ENCODE data around the gene CNTNAP2.
"Not testable (repeated sequence)": the region's sequence is repeated elsewhere in the genome, so short reads cannot be mapped to it uniquely, and the experiment has no call there.

The CNTNAP2 gene

DNA sequence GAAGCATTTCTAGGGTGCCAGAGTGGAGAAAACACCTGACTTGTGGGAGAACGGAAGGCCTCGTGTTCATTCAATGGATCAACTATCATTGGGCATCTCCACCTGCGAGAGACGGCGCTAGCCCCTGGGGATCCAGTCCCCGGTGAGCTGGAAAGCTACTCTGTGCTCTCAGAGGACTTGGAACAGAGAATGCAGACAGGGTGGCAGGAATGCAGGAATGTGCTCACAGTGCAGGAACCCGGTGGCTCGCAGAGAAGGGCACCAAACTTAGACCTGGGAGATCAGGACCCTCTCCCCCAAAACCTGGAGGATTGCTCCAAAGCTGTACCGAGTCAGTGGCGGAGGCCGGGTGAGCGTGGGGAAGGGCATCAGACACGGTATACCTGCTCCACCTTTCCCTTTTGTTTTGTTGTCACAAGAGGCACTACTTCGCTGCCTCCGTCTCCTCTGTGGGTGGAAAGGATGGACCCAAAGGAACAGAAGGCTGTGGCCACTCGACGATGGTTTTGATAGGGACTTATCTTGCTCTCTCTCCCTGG, 1905.0 kb downstream of the CNTNAP2 start:
- no peak for DNase-seq (ENCODE audit: low read depth in 2 of 2)

DNA sequence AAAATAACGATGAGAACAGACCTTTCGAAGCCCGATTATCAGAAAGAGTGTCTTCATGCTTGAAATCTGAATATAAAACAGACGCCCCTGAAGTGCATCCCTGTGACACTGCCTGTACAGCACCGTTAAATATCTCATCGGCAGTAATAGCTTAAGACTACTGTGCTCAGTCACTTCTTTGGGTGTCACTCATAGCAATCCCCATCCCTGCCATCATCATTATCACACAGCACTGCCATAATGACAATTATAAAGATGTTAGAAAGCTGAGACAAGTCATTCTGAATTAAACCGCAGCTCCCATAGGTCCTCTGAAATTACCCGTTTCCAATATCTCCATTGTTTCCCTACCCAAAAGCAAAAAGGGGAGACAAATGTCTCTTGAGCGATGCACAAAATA, 1906.2 kb downstream of the CNTNAP2 start:
- DNase-seq (ENCODE audit: low read depth in 2 of 2): no peak

DNA sequence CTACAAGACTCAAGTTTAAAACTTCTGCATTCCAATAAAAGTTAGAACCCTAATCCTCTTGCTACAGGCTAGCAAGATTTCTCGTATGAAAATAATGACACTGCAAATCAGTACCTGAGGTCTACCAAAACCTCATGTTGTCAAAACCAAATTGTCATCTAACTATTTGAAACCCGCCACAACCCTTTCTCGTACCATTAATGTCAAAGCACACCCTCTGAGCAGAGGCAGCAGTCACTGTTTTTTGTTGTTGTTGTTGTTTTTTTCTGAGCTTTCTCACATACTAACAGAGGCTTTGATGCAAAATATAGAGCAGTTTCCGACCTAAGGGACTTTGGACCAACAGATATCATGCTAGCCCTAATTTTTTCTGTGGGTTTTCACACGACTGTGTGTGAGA, 1910.1 kb downstream of the CNTNAP2 start:
- DNase-seq (ENCODE audit: low read depth in 2 of 2): no peak

DNA sequence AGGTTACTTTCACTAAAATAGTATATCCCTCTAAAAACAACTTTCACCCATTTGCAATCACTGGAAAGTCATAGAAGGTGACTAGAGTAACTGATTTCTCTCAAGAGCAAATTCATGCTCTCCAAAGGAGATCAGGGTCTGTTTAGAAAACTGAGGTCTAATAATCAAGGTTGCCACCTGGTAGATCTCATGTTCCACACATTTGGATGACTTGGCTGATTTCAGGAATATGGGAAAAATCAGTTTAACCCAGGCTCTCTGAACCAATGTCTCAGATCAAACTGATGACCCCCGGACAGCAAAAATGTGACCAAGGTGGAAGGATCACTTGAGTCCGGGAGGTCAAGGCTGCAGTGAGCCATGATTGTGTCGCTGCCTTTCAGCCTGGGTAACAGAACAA, 1911.6 kb downstream of the CNTNAP2 start:
- no peak for DNase-seq (ENCODE audit: low read depth in 2 of 2)

DNA sequence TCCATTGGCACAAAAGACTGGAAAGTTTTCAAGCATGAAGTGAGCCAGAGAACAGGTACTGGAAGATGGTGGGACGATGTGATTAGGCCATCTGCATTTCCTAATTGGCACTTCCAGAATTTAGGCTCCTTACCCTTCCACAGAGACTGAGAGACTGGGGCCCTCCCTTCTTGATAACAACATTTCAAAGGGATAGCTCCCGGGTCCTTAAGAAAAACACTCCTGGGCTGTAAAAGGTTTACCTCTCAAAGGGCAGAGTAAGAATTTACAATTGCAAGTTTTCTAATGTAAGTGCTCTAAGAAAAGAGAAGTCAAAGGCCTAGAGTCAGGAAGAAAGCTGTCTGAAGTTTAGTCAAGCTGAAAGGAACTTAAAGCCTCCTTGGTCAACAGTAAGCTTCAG, 1914.4 kb downstream of the CNTNAP2 start:
- no peak for DNase-seq (ENCODE audit: low read depth in 2 of 2)

DNA sequence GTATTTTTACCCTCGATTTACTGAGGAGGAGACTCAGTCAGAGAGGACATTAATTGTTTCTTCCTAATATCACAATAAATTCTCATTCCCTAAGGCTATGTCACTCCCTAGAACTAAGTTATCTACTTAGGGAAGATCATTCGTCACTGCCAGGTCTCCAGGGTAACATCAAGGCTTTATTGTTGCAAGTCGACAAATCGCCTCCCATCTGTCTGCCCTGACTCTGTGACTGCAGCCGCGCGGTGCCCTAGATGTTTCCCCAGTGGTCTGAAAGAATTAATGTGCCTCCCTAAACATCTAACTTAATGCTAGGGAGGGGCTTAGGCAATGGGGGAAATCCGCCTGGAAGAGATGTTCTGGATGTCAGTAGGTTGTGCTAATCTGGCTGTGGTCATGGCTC, 1915.2 kb downstream of the CNTNAP2 start:
- no peak for DNase-seq (ENCODE audit: low read depth in 2 of 2)

DNA sequence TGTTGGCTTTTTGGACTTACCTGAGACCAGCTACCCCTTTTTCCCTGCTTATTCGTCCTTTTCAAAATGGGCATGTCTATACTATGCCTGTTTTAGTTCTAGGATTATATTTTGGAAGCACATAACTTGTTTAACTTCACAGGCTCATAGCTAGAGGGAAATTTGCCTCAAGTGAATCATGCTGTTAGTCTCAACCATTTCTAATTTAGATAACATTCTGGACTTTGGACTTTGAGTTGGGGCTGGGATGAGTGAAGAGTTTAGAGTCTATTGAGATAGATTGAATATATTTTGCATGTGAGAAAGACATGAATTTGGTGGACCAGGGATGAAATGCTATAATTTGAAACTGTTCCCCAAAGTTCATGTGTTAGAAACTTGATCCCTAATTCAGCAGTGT, 1919.3 kb downstream of the CNTNAP2 start:
- DNase-seq (ENCODE audit: low read depth in 2 of 2): no peak

DNA sequence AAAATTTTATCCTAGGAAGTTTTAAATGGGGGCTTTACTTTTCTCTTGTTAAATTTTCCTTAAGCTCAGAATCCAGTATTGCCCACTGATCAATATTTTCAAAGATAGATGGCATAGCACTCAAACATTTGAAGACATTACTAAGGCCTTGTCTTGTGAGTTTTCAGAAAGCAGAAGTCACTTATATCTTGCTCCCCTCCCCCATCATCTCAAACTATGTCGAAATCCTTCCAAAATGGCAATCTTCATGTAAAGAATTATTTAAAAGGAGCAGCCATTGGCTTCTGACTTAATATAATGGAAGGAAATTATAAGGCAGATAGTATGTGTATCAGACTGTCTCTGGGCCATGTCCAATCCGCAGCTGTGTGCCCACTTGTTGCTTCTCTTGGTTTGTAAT, 1920.4 kb downstream of the CNTNAP2 start:
- DNase-seq (ENCODE audit: low read depth in 2 of 2): no peak

DNA sequence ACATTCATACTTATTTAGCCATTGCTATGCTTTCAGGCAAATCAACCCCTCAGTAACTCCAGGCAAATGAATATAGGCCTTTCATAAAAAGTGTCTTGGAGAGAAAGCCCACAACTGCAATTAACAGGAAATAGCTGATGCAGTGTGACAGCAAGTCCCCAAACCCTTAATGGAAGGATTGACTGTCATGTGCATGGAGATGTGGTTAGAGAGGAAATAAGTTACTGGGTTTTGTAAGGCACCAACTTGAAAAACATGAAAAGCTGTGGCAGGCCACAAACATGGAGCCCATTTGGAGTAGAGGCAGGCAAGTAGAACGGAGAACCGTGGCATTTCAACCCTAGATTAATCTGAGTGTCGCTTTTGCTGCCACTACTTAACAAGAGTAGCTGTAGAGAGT, 1924.6 kb downstream of the CNTNAP2 start:
- no peak for DNase-seq (ENCODE audit: low read depth in 2 of 2)

DNA sequence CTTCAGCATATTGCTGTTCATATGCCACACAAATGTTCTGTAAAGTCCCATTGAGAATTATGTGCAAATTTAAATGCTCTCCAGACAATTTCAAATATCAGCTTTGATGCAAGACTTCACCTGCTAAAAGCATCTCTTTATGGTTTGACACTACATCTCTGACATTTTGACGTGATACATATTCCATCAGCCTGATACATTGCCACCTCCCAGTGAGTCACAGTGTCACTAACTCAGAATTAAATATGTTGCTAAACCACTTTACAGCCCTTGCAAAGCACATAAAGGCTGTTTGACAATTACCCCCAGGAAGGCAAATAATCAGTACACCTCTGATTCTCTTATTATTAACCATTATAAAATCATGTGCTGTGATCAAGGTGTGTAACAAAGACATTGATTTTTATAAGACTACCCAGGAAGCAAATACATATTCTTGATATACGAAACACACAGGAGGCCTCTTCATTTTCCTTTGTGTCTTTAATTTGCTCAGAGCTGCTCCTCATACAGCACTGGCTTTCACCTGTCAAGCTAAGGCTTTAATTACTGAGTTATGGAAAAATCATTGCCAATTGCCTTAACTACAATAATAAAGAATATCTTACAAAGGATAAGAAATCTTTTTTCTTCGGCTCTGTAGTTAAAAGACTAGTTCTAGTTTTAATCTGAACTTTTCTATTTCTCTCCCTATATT, 1926.5 kb downstream of the CNTNAP2 start:
- no peak for DNase-seq (ENCODE audit: low read depth in 2 of 2)

DNA sequence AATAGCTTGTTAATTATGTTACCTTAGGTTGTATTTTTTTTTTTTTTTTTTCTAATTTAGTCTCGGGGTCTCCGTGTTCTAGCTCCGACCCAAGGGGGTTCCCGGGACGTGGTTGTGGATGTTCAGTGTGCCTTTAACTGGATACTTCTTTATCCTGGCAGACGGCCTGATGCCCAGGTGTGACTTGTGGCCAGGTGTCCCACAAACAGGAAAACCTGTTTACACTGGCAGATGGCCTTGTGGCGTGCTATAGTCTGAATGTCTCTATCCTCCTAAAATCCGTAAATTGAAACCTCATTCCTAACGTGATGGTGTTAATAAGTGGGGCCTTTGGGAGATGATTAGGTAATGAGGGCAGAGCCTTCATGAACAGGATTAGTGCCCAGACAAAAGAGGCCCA, 1927.6 kb downstream of the CNTNAP2 start:
- DNase-seq (ENCODE audit: low read depth in 2 of 2): no peak

DNA sequence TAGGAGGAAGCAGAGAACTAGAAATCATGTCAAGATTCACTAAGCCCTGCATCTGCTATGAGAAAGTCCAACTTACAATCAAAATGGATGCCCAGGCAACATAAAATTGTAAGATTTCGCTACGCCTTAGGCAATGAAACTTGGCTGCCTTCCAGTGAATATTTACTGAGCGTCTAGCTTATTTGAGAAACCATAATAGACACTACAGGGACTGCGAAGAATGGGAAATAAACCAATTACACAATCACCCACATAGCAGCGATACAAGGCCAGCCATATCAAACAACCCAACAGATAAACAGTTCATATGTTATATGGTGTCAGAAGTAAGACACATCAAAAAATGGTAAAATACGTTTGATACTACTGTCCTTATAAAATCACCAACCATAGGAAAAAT, 1928.9 kb downstream of the CNTNAP2 start:
- no peak for DNase-seq (ENCODE audit: low read depth in 2 of 2)

DNA sequence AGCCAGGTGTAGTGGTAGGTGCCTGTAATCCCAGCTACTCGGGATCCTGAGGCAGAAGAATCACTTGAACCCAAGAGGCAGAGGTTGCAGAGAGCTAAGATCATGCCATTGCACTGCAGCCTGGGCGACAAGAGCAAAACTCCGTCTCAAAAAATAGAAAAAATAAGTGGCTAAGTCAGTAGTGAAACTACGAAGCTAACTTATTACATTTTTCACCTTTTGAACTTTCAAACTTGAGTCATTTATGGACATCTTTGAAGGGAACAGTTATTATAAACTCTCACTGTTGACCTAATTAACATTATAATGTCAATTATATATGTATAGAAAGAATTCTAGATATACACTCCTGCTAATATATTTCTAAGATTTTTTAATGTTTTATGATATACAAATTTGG, 1932.5 kb downstream of the CNTNAP2 start:
- no peak for DNase-seq (ENCODE audit: low read depth in 2 of 2)

DNA sequence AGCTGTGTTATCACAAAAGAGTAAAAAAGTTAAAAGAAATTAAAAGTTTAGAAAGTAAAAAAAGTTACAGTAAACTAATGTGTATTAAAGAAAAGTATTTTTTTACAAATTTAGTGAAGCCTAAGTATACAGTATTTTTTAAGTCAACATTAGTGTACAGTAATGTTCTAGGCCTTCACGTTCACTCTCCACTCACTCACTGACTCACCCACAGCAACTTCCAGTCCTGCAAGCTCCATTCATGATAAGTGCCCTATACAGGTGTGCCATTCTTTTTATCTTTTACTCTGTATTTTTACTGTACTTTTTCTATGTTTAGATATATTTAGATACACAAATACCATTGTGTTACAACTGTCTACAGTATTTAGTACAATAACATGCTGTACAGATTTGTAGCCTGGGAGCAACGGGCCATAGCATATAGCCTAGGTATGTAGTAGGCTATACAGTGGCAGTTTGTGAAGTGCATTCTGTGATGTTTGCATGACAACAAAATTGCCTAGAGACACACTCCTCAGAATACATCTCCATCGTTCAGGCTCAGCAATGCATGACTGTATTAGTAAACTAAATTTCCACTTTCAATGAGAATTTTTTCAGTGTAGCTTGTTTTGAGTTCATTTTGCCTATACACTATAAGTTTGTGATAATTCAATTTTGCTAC, 1934.0 kb downstream of the CNTNAP2 start:
- DNase-seq (ENCODE audit: low read depth in 2 of 2): no peak

DNA sequence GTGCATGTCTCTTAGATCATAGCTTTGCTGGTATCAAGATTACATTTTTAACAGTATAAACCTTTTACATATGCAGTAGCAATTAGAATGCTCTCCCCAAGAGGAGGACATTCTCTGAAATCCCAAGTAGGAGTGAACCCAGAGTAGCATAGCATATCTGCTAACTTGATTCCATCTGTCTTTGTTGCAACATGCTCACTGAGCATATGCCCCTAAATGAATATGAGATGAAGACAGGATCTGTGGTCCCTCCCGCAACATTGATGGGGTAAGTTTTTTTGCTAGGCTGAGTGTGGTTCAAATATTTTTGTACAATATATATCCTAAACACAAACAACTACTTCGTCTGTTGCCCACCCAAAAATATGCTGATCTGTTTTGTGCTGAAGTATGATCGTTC, 1939.8 kb downstream of the CNTNAP2 start:
- DNase-seq (ENCODE audit: low read depth in 2 of 2): no peak

DNA sequence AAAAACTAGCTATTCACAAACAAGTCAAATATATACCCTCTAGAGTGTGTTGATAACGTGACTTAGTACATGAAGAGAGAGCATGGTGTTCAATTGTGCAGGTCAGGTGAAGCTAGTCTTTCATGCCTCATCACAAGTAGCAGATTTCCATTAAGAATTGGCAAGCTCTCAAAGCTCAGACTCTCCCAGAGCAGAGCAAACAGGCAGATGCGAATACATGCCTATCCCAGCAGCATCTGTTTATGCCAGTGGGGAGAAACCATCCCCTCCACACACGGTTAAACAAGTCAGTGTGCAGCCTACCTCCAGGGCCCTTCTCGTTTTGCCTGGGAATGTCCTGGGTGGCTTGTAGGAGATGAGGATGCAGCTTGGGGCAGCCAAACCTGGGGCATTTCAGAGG, 1941.5 kb downstream of the CNTNAP2 start:
- no peak for DNase-seq (ENCODE audit: low read depth in 2 of 2)

DNA sequence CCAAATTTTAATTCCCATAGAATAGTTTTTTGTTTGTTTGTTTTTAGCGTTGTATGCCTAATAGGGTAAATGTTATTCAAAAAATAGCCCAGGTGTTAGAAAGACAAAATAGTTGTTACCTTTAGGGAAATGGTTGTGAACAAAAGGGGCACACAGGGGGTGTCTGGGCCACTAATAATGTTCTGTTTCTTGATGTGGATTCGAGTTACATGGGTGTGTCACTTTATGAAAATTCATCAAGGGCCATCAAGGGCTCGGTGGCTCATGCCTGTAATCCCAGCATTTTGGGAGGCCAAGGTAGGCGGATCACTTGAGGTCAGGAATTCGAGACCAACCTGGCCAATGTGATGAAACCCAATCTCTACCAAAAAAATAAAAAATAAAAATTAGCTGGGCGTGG, 1942.2 kb downstream of the CNTNAP2 start:
- no peak for DNase-seq (ENCODE audit: low read depth in 2 of 2)

DNA sequence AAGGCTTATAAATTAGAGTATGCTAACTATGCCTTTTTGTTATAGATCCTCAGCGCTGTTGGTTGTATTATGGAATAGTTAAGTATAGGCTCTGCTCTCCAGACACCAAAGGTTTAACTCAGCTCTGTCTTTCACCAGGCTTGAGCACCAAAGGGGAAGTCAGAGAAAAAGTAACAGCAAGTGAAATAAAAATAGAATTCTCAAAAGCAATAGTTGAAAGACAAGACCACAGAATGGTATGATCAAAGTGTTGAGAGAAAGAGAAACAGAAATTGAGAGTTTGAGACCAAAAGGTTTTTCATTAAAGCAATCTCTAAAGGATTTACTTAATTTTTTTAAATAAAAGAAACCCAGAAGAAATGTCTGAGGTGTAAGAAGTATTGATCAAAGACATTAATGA, 1944.1 kb downstream of the CNTNAP2 start:
- DNase-seq (ENCODE audit: low read depth in 2 of 2): no peak

DNA sequence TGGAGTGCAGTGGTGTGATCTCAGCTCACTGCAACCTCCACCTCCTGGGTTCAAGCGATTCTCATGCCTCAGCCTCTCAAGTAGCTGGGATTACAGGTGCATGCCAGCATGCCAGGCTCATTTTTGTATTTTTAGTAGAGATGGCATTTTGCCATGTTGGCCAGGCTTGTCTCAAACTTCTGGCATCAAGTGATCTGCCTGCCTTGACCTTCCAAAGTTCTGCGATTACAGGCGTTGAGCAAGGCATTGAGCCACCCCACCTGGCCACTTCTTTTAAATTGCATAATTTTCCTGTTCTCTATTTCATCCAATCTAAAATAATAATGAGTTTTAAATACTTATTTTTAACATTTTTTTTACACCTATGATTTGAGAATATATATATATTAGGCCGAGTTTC, 1961.5 kb downstream of the CNTNAP2 start:
- not testable (repeated sequence) for DNase-seq (ENCODE audit: low read depth in 2 of 2)

DNA sequence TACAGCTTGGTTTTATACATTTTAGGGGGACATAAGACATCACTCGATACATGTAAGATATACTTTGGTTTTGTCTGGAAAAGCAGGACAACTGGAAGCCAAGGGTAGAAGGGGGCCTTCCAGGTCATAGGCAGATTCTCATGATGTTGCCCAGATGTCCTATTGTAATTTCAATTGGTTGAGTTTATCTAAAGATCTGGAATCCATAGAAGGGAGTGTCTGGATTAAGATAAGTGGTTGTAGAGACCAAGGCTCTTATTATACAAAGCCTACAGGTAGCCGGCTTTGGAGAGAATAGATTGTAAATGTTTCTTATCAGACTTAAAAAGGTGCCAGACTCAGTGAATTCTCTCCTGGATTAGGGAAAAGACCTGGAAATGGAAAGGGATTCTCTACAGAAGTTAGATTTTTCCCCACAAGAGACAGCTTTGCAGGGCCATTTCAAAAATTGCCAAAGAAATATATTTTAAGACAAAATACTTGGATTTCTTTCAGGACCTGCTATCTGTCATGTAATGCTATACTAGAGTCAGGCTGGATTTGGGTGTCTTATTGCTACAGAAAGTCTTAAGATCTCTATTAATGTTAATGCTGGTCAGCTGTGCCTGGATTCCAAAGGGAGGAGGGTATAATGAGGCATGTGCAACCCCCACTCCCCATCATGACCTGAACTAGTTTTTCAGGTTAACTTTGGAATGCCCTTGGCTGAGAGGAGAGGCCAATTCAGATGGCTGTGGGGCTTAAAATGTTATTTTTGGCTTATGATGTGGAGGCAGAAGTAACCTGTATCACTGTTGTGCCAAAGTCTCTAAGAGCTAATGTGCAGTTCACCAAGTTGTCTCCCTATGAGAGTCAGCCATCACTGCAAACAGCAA, 1962.8 kb downstream of the CNTNAP2 start:
- DNase-seq (ENCODE audit: low read depth in 2 of 2): no peak

DNA sequence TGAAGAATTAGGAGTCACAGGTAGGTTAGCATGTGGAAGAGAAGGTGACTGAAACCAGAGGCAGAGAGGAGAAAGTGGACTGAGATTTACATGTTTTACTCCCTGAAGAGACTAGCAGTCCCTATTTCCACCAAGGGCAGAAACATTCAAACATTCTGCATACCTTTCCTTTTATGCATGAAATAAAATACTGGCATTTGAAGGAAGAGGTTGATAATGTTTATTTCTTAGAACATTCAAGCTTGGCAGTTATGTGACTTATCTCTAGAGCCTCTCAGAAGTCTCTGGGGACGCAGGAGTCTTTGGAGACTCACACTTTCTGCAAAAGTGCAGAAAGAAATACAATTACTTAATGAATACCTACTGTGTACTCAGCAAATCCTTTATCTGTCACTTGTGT, 1966.8 kb downstream of the CNTNAP2 start:
- no peak for DNase-seq (ENCODE audit: low read depth in 2 of 2)

DNA sequence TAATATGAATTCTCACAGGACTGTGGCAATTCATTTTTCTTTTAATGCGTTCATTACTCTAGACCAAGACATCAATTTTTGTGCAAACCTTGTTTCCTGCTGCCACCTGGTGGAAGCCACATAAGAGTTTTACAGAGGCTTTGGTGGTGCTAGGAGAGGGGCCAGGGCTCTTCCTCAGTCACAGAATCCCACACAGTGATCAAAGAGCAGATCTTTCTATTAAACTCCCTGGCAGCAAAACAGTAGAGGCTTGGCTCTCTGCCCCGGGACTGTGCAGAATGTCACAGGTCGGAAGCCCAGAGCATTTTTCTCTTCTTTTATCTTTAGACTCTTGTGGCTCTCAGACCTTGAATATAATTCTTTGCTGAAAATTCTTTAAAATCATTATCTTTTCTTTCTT, 1967.5 kb downstream of the CNTNAP2 start:
- no peak for DNase-seq (ENCODE audit: low read depth in 2 of 2)

DNA sequence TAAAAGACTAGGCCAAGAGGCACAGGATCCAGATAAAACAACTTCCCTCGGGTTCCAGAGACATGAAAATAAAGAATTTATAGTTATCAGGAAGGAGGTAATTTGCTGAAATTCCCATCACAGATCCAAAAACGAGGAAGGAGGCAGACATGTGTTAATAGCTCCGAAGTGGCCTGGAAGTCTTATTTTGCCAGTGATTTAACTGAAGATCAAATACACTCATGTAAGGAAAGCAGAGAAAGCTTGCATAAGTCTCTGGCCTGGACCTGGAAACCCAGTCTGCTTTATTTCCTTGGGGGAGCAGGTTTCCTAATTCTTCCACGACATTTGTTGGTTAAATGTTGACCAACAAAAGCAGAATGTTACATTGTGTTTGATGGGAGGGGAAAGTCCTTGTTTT, 1975.3 kb downstream of the CNTNAP2 start:
- DNase-seq (ENCODE audit: low read depth in 2 of 2): no peak
